Measurements from ENCODE around the gene PXN. TPM values are rescaled to one million over a fixed set of nuclear protein-coding genes. Genes with fewer than 3 reads are reported as not detected.

PXN gene
- total RNA-seq, 4 donors from 2014 or later: 37.2 to 63.7 (median 51.6) TPM

- no peaks in the 10 kb centered on the region for H3K27me3 ChIP-seq
- 81% methylated on average over 18 of the region's 18 CpGs for WGBS
- H3K4me1 ChIP-seq: peaks cover 100% of the 10 kb centered on the region
- no peaks in the 10 kb centered on the region for H3K36me3 ChIP-seq
- peak in 1 of 2 donors; percentile 83 for DNase-seq (ENCODE audit: low spot score in 2 of 2)
- H3K9me3 ChIP-seq: no peaks in the 10 kb centered on the region
- H3K27ac ChIP-seq: peak overlapping the region; percentile 86
- no peak overlapping the region for H3K4me3 ChIP-seq
- no peak for TF ChIP-seq EP300 (IDR thresholded peaks at IDR 0.05)
- TF ChIP-seq CTCF (IDR thresholded peaks at IDR 0.05): no peak
- TF ChIP-seq POLR2AphosphoS5 (IDR thresholded peaks at IDR 0.05): no peak
- no peak for TF ChIP-seq POLR2A (IDR thresholded peaks at IDR 0.05)
Measured at GRCh38 chr12:120235369-120236323, 29.9 kb downstream of the PXN start.

- no peaks in the 10 kb centered on the region for H3K36me3 ChIP-seq
- peak; percentile 94 for DNase-seq (ENCODE audit: low spot score in 2 of 2)
- peaks cover 100% of the 10 kb centered on the region for H3K4me1 ChIP-seq
- H3K9me3 ChIP-seq: no peaks in the 10 kb centered on the region
- TF ChIP-seq EP300 (IDR thresholded peaks at IDR 0.05): no peak
- peak; percentile 12 to 43 for TF ChIP-seq CTCF (IDR thresholded peaks at IDR 0.05)
- TF ChIP-seq POLR2A (IDR thresholded peaks at IDR 0.05): peak in 1 of 2 donors; percentile 37
- peak in 1 of 3 donors; percentile 28 for TF ChIP-seq POLR2AphosphoS5 (IDR thresholded peaks at IDR 0.05)
- H3K27me3 ChIP-seq: no peaks in the 10 kb centered on the region
- peak overlapping the region; percentile 86 for H3K27ac ChIP-seq
- WGBS: 26% methylated on average over 13 of the region's 13 CpGs
- no peak overlapping the region for H3K4me3 ChIP-seq
Measured at GRCh38 chr12:120234643-120235368, 30.7 kb downstream of the PXN start.

GRCh38 chr12:120231316-120232011, 34.1 kb downstream of the PXN start:
- no peak for DNase-seq (ENCODE audit: low spot score in 2 of 2)
- 12% methylated on average over 3 of the region's 3 CpGs for WGBS
- TF ChIP-seq POLR2A (IDR thresholded peaks at IDR 0.05) (no peak), CTCF (IDR thresholded peaks at IDR 0.05) (no peak), POLR2AphosphoS5 (IDR thresholded peaks at IDR 0.05) (no peak), EP300 (IDR thresholded peaks at IDR 0.05) (no peak)
- Histone ChIP-seq H3K4me1 (peaks cover 100% of the 10 kb centered on the region), H3K4me3 (peak overlapping the region; percentile 12), H3K27me3 (no peaks in the 10 kb centered on the region), H3K36me3 (peaks cover 1% of the 10 kb centered on the region), H3K27ac (peak overlapping the region; percentile 86), H3K9me3 (no peaks in the 10 kb centered on the region)

GRCh38 chr12:120230974-120231315, 34.6 kb downstream of the PXN start:
- H3K36me3 ChIP-seq: peaks cover 6% of the 10 kb centered on the region
- TF ChIP-seq POLR2AphosphoS5 (IDR thresholded peaks at IDR 0.05) (no peak), CTCF (IDR thresholded peaks at IDR 0.05) (no peak), EP300 (IDR thresholded peaks at IDR 0.05) (no peak), POLR2A (IDR thresholded peaks at IDR 0.05) (no peak)
- H3K4me1 ChIP-seq: peaks cover 100% of the 10 kb centered on the region
- WGBS: 40% methylated on average over 6 of the region's 6 CpGs
- no peak for DNase-seq (ENCODE audit: low spot score in 2 of 2)
- H3K27ac ChIP-seq: peak overlapping the region; percentile 86
- no peaks in the 10 kb centered on the region for H3K27me3 ChIP-seq
- H3K4me3 ChIP-seq: peak overlapping the region; percentile 12
- no peaks in the 10 kb centered on the region for H3K9me3 ChIP-seq

Data from suprapubic skin (tissue), 4 donors.